ENCODE data around the gene NKAIN2. TPM values are rescaled to one million over a fixed set of nuclear protein-coding genes. Genes with fewer than 3 reads are reported as not detected.

Gene NKAIN2
- total RNA-seq, 1 experiment from 2014 or later, result 2.7 TPM

DNA sequence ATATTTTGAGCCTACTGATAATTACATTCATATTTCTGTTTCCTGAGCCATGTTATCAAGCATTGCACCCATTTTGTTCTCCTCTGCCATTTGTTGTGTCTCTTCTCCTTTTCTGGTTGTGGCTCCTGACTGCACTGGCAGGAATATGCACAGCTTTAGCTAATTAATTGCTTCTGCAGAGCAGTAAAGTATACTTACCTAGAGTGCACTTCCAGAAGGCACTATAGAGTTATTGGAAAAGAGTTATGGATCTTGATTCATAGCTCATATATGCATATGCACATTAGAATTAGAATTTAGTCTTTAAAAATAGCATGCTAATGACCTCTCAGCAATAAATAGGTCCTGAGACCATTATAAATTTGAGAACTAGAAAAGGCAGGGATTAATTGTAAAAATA is 262.6 kb downstream of the NKAIN2 start:
- no peak overlapping the region for H3K4me3 Mint-ChIP-seq (ENCODE audit: unreplicated experiment)
- DNase-seq (ENCODE audit: unreplicated experiment), result no peak
- BruUV-seq (replicated peaks), result no TSS peak
- no peak overlapping the region for H3K27ac Mint-ChIP-seq (ENCODE audit: low read depth, unreplicated experiment)
- POLR2A ChIA-PET, result no interaction called here
- no peaks in the 10 kb centered on the region for H3K9me3 Mint-ChIP-seq (ENCODE audit: unreplicated experiment)
- H3K36me3 Mint-ChIP-seq (ENCODE audit: insufficient read depth, unreplicated experiment), result no peaks in the 10 kb centered on the region
- no peaks in the 10 kb centered on the region for H3K27me3 Mint-ChIP-seq (ENCODE audit: insufficient read depth, unreplicated experiment)
- TF ChIP-seq CTCF (IDR thresholded peaks at IDR 0.05; ENCODE audit: unreplicated experiment), result no peak
- no peaks in the 10 kb centered on the region for H3K4me1 Mint-ChIP-seq (ENCODE audit: insufficient read depth, unreplicated experiment)
- CTCF ChIA-PET, result interaction anchor here (0.6 to 1.3 kb wide), 4 partner anchors 8 to 362 kb away, joined by 3 to 8 read pairs (median 3); no protein-coding TSS in a partner anchor
- intact Hi-C loops (cut with micrococcal nuclease), result no loop called here

GRCh38 chr6:124066946-124067552 is 263.4 kb downstream of the NKAIN2 start:
- no peaks in the 10 kb centered on the region for H3K36me3 Mint-ChIP-seq (ENCODE audit: insufficient read depth, unreplicated experiment)
- BruUV-seq (replicated peaks), result no TSS peak
- H3K27me3 Mint-ChIP-seq (ENCODE audit: insufficient read depth, unreplicated experiment), result no peaks in the 10 kb centered on the region
- H3K4me1 Mint-ChIP-seq (ENCODE audit: insufficient read depth, unreplicated experiment), result no peaks in the 10 kb centered on the region
- H3K27ac Mint-ChIP-seq (ENCODE audit: low read depth, unreplicated experiment), result no peak overlapping the region
- intact Hi-C loops (cut with micrococcal nuclease), result no loop called here
- POLR2A ChIA-PET, result no interaction called here
- no peak for TF ChIP-seq CTCF (IDR thresholded peaks at IDR 0.05; ENCODE audit: unreplicated experiment)
- DNase-seq (ENCODE audit: unreplicated experiment), result no peak
- no peak overlapping the region for H3K4me3 Mint-ChIP-seq (ENCODE audit: unreplicated experiment)
- CTCF ChIA-PET, result interaction anchor here (0.6 to 1.3 kb wide), 2 partner anchors 11 to 520 kb away, joined by 4 to 8 read pairs; no protein-coding TSS in a partner anchor
- H3K9me3 Mint-ChIP-seq (ENCODE audit: unreplicated experiment), result no peaks in the 10 kb centered on the region

DNA sequence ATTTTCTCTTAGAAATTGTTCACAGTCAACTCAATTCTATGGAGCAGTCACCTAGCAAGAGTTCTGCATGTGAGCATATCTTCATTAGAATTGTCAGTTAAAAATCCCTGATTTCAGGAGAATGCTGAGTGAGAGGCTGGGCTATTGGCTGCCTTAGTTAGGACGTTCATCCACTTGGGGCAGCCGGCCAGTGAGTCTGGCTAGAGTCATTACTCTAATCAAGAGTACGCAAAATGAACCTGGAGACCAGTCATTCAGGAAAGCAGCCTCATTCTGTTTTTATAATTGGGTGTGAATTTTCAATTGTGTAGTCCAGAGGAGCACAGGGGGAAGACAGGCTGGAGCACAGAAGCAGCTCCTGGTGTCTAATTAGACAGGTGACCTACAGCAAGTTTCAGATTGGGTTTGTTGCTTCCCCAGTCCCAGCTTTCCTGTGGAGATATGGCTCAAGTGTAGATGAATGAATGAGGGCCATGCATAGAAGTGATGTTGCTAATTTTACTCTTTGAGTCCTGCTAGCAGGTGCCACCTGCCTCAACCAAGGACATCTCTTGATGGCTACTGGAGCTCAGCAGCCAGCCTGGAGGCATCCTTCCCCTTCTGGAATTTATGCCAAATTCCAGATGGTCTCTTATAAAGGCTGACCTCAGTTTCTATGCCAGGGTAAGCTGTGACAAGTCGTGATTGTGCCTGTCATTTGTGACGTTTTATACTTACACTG is 265.7 kb downstream of the NKAIN2 start:
- H3K9me3 Mint-ChIP-seq (ENCODE audit: unreplicated experiment), result no peaks in the 10 kb centered on the region
- intact Hi-C loops (cut with micrococcal nuclease), result no loop called here
- no peaks in the 10 kb centered on the region for H3K27me3 Mint-ChIP-seq (ENCODE audit: insufficient read depth, unreplicated experiment)
- no TSS peak for BruUV-seq (replicated peaks)
- ChIA-PET POLR2A (no interaction called here), CTCF (interaction anchor here (0.6 kb wide), 1 partner anchor 156 kb away, joined by 3 read pairs; no protein-coding TSS in a partner anchor)
- no peak for TF ChIP-seq CTCF (IDR thresholded peaks at IDR 0.05; ENCODE audit: unreplicated experiment)
- H3K27ac Mint-ChIP-seq (ENCODE audit: low read depth, unreplicated experiment), result no peak overlapping the region
- no peak overlapping the region for H3K4me3 Mint-ChIP-seq (ENCODE audit: unreplicated experiment)
- no peaks in the 10 kb centered on the region for H3K4me1 Mint-ChIP-seq (ENCODE audit: insufficient read depth, unreplicated experiment)
- no peaks in the 10 kb centered on the region for H3K36me3 Mint-ChIP-seq (ENCODE audit: insufficient read depth, unreplicated experiment)
- no peak for DNase-seq (ENCODE audit: unreplicated experiment)

GRCh38 chr6:124073021-124073420 is 269.4 kb downstream of the NKAIN2 start:
- Mint-ChIP-seq H3K4me1 (ENCODE audit: insufficient read depth, unreplicated experiment) (no peaks in the 10 kb centered on the region), H3K27me3 (ENCODE audit: insufficient read depth, unreplicated experiment) (no peaks in the 10 kb centered on the region), H3K27ac (ENCODE audit: low read depth, unreplicated experiment) (no peak overlapping the region), H3K9me3 (ENCODE audit: unreplicated experiment) (no peaks in the 10 kb centered on the region), H3K36me3 (ENCODE audit: insufficient read depth, unreplicated experiment) (no peaks in the 10 kb centered on the region), H3K4me3 (ENCODE audit: unreplicated experiment) (no peak overlapping the region)
- no TSS peak for BruUV-seq (replicated peaks)
- CTCF ChIA-PET, result no interaction called here
- intact Hi-C loops (cut with micrococcal nuclease), result no loop called here
- TF ChIP-seq CTCF (IDR thresholded peaks at IDR 0.05; ENCODE audit: unreplicated experiment), result no peak
- POLR2A ChIA-PET, result no interaction called here
- DNase-seq (ENCODE audit: unreplicated experiment), result no peak
